ENCODE results near the gene RET.

DNA sequence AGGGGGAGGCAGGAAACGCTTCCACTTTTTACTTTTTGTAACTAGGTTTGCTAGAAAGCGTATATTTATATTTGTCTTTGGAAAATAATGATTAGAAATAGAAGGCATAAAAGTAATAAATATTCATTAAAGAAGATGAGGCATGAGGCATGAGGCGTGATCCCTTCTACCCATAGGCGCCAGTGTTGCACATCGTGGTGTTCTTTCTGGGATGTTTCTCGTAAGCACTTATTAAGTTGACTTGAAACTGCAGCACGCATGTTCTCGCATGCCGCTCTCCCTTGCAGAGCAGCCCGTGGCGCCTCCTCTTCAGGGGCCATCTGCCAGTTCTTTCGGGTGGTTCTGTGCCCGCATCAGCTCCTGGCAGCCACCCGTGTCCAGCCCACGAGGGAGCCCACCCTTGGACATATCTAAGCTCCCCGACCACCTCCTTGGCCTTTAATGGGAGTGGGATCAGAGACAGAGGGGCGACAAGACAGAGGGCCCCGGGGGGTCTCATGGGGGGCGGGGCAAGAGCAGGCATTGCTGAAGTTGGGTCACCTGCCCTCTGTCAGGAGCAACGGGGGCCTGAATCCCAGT, 32.9 kb downstream of the RET start:
- TF ChIP-seq, protein P1, sequence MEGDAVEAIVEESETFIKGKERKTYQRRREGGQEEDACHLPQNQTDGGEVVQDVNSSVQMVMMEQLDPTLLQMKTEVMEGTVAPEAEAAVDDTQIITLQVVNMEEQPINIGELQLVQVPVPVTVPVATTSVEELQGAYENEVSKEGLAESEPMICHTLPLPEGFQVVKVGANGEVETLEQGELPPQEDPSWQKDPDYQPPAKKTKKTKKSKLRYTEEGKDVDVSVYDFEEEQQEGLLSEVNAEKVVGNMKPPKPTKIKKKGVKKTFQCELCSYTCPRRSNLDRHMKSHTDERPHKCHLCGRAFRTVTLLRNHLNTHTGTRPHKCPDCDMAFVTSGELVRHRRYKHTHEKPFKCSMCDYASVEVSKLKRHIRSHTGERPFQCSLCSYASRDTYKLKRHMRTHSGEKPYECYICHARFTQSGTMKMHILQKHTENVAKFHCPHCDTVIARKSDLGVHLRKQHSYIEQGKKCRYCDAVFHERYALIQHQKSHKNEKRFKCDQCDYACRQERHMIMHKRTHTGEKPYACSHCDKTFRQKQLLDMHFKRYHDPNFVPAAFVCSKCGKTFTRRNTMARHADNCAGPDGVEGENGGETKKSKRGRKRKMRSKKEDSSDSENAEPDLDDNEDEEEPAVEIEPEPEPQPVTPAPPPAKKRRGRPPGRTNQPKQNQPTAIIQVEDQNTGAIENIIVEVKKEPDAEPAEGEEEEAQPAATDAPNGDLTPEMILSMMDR (IDR thresholded peaks at IDR 0.05; ENCODE audit: borderline replicate concordance, extremely low read depth, low read length, poor library complexity, severe bottlenecking) = no peak
- no peak for TF ChIP-seq EZH2 (IDR thresholded peaks at IDR 0.05; ENCODE audit: borderline replicate concordance, low read depth, low read length, severe bottlenecking)

All from DND-41 (cell line).